Measurements from ENCODE around the gene SELPLG. TPM values are rescaled to one million over a fixed set of nuclear protein-coding genes. Genes with fewer than 3 reads are reported as not detected.

The SELPLG gene
- total RNA-seq, 2 donors from 2014 or later, result 14.3 to 17.3 TPM

DNA sequence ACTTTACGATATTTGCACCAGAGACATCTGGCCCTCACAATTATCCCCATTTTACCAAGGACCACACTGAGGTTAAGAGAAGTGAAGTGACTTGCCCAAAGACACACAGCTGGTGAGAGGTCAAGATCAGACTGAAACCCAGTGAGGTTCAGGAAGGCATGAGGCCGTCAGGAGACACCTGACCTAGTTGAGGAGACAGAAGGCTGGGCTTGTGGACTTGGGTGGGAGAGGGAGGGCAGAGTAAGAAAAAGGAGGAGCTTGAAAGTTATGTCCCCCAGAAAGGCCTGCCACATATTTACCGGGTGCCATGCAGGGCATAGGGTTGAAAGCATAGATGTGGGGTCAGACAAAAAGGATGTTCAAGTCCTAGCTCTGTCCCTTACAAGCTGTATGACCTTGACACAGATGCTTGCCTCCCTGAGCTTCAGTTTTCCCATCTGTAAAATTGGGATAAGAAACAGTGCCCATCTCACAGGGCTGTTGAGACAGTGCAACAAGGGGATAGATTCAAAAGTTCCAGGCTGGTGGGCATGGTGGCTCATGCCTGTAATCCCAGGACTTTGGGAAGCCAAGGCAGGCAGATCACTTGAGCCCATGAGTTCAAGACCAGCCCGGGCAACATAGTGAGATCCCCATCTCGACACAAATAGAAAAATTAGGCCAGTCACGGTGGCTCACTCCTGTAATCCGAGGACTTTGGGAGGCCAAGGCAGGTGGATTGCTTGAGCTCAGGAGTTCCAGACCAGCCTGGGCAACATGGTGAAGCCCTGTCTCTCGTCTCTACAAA, 6.4 kb downstream of the SELPLG start:
- H3K36me3 ChIP-seq, result no peaks in the 10 kb centered on the region
- no peak for ATAC-seq (ENCODE audit: insufficient number of reproducible peaks, low FRiP score, low read depth)
- no peak for TF ChIP-seq CTCF (IDR thresholded peaks at IDR 0.05)
- no peaks in the 10 kb centered on the region for H3K27me3 ChIP-seq (replicated peaks; ENCODE audit: insufficient read depth)
- H3K9me3 ChIP-seq, result no peaks in the 10 kb centered on the region
- H3K4me1 ChIP-seq (ENCODE audit: control insufficient read depth in 1 of 2, low read depth in 2 of 2), result peaks cover 6 to 9% of the 10 kb centered on the region in 2 donors
- no peak overlapping the region for H3K27ac ChIP-seq
- H3K4me3 ChIP-seq, result no peak overlapping the region
- no peak for DNase-seq (ENCODE audit: low spot score)

GRCh38 chr12:108625228-108625627, 8.5 kb downstream of the SELPLG start:
- no peaks in the 10 kb centered on the region for H3K36me3 ChIP-seq
- H3K4me3 ChIP-seq, result no peak overlapping the region
- TF ChIP-seq CTCF (IDR thresholded peaks at IDR 0.05), result no peak
- no peaks in the 10 kb centered on the region for H3K9me3 ChIP-seq
- H3K4me1 ChIP-seq (ENCODE audit: control insufficient read depth in 1 of 2, low read depth in 2 of 2), result peaks cover 5 to 9% of the 10 kb centered on the region in 2 donors
- H3K27me3 ChIP-seq (replicated peaks; ENCODE audit: insufficient read depth), result no peaks in the 10 kb centered on the region
- DNase-seq (ENCODE audit: low spot score) (no peak), ATAC-seq (ENCODE audit: insufficient number of reproducible peaks, low FRiP score, low read depth) (no peak)
- no peak overlapping the region for H3K27ac ChIP-seq

- no peak overlapping the region for H3K27ac ChIP-seq
- H3K36me3 ChIP-seq, result no peaks in the 10 kb centered on the region
- ATAC-seq (ENCODE audit: insufficient number of reproducible peaks, low FRiP score, low read depth) (no peak), DNase-seq (ENCODE audit: low spot score) (no peak)
- peaks cover 0 to under 1% of the 10 kb centered on the region in 2 donors for H3K4me1 ChIP-seq (ENCODE audit: control insufficient read depth in 1 of 2, low read depth in 2 of 2)
- no peak overlapping the region for H3K4me3 ChIP-seq
- no peaks in the 10 kb centered on the region for H3K9me3 ChIP-seq
- H3K27me3 ChIP-seq (replicated peaks; ENCODE audit: insufficient read depth), result no peaks in the 10 kb centered on the region
- TF ChIP-seq CTCF (IDR thresholded peaks at IDR 0.05), result no peak
These were observed 10.1 kb downstream of the SELPLG start for GRCh38 chr12:108623577-108623976.

- H3K4me1 ChIP-seq (ENCODE audit: control insufficient read depth in 1 of 2, low read depth in 2 of 2), result no peaks in the 10 kb centered on the region
- no peaks in the 10 kb centered on the region for H3K36me3 ChIP-seq
- no peak overlapping the region for H3K4me3 ChIP-seq
- no peak for TF ChIP-seq CTCF (IDR thresholded peaks at IDR 0.05)
- DNase-seq (ENCODE audit: low spot score) (no peak), ATAC-seq (ENCODE audit: insufficient number of reproducible peaks, low FRiP score, low read depth) (no peak)
- no peaks in the 10 kb centered on the region for H3K27me3 ChIP-seq (replicated peaks; ENCODE audit: insufficient read depth)
- no peaks in the 10 kb centered on the region for H3K9me3 ChIP-seq
- H3K27ac ChIP-seq, result no peak overlapping the region
These were observed 10.7 kb downstream of the SELPLG start for GRCh38 chr12:108622921-108623514.

DNA sequence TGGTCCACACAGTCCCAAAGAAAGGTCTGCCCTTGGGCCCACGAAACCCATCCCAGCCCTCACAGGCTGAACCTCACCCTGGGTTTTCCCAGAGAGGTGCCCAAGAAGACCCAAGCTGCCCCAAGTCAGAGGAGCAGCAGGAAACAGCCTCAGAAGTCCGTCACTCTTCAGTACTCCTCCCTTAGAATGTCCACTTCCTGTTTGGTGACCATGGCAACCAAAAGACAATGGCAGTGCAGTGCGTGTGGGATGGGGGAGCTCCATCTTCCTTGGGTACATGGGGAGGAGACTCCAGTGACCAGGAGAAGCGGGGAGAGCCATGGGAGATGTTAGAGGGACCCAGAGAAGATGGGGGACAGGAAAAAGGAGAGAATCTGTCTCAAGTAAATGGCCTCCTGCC, 11.3 kb downstream of the SELPLG start:
- H3K27ac ChIP-seq, result no peak overlapping the region
- no peak for TF ChIP-seq CTCF (IDR thresholded peaks at IDR 0.05)
- ATAC-seq (ENCODE audit: insufficient number of reproducible peaks, low FRiP score, low read depth), result no peak

More for the DNA sequence above, 11.3 kb downstream of the SELPLG start:
- DNase-seq (ENCODE audit: low spot score), result no peak
- Histone ChIP-seq H3K9me3 (no peaks in the 10 kb centered on the region), H3K4me1 (ENCODE audit: control insufficient read depth in 1 of 2, low read depth in 2 of 2) (no peaks in the 10 kb centered on the region), H3K27me3 (replicated peaks; ENCODE audit: insufficient read depth) (no peaks in the 10 kb centered on the region), H3K36me3 (no peaks in the 10 kb centered on the region), H3K4me3 (no peak overlapping the region)
